Left ventricle myocardium inferior (tissue), 1 donor: ENCODE measurements around the gene GPX3. TPM values are rescaled to one million over a fixed set of nuclear protein-coding genes. Genes with fewer than 3 reads are reported as not detected.
A peak's percentile ranks its signal among the peaks of the same experiment; 100 is the strongest.

ENCODE experiments used
- DNase-seq: peaks from one replicate; pipeline ENCODE4 v3.0.0-alpha.2; 2020
- H3K27ac ChIP-seq: fragments of 200-600 bp; replicated peaks from 2 replicates; pipeline ENCODE4 v1.8.0; 2021
- H3K27me3 ChIP-seq: fragments of 200-600 bp; 2 replicates; pipeline ENCODE4 v1.8.0; 2021; ENCODE audit warnings: low read depth
- H3K36me3 ChIP-seq: fragments of 200-600 bp; 2 replicates; pipeline ENCODE4 v1.8.0; 2021
- H3K4me1 ChIP-seq: fragments of 200-600 bp; 2 replicates; pipeline ENCODE4 v1.8.0; 2021
- H3K4me3 ChIP-seq: fragments of 200-600 bp; 2 replicates; pipeline ENCODE4 v1.8.0; 2021; ENCODE audit warnings: mild to moderate bottlenecking, moderate library complexity
- H3K9me3 ChIP-seq: fragments of 200-600 bp; replicated peaks from 2 replicates; pipeline ENCODE4 v1.8.0; 2021
- CTCF ChIP-seq: fragments of 200-600 bp; IDR thresholded peaks from 2 replicates; pipeline ENCODE4 v1.8.0; 2021; ENCODE audit warnings: antibody characterized with exemption, mild to moderate bottlenecking, borderline replicate concordance
- intact Hi-C: fragments of 100-400 bp; cut with micrococcal nuclease; formaldehyde crosslinking; loops from one replicate; pipeline ENCODE4 v1.11.0; 2022
- total RNA-seq: library from RNA; stranded (reverse); fragmentation: NEBNext Ultra II Directional; extraction: Animal tissue kit (Norgen Biotek cat#: 25700); gene quantifications from one replicate; pipeline ENCODE4 v1.2.1, GENCODE V29; 2021
- donor health status: DM: no; HTN: yes; CAD: no; lungs with severe emphysema.

The GPX3 gene
- total RNA-seq, 1 donor from 2014 or later: 744 TPM

- Histone ChIP-seq H3K36me3 (peaks cover 84% of the 10 kb centered on the region), H3K27me3 (no peaks in the 10 kb centered on the region), H3K9me3 (no peaks in the 10 kb centered on the region), H3K27ac (peak overlapping the region; percentile 93), H3K4me1 (peaks cover 77% of the 10 kb centered on the region), H3K4me3 (no peak overlapping the region)
- peak; percentile 25 for TF ChIP-seq CTCF
- DNase-seq: no peak
- intact Hi-C loops: no loop called here
These were observed 38.6 kb downstream of the GPX3 start for GRCh38 chr5:151058891-151059489.

GRCh38 chr5:151060742-151061141 lies 40.4 kb downstream of the GPX3 start:
- Histone ChIP-seq H3K27me3 (no peaks in the 10 kb centered on the region), H3K27ac (peak overlapping the region; percentile 93), H3K36me3 (peaks cover 66% of the 10 kb centered on the region), H3K4me1 (peaks cover 87% of the 10 kb centered on the region), H3K4me3 (no peak overlapping the region), H3K9me3 (no peaks in the 10 kb centered on the region)
- intact Hi-C loops: no loop called here
- no peak for TF ChIP-seq CTCF
- DNase-seq: no peak

- H3K4me1 ChIP-seq: peaks cover 97% of the 10 kb centered on the region
- no peaks in the 10 kb centered on the region for H3K27me3 ChIP-seq
- intact Hi-C loops: no loop called here
- TF ChIP-seq CTCF: no peak
- no peak overlapping the region for H3K4me3 ChIP-seq
- no peak for DNase-seq
- H3K36me3 ChIP-seq: peaks cover 49% of the 10 kb centered on the region
- no peaks in the 10 kb centered on the region for H3K9me3 ChIP-seq
- peak overlapping the region; percentile 93 for H3K27ac ChIP-seq
These were observed 42.2 kb downstream of the GPX3 start for GRCh38 chr5:151062405-151063141.

GRCh38 chr5:151063142-151063989 lies 43.0 kb downstream of the GPX3 start:
- intact Hi-C loops: no loop called here

More at GRCh38 chr5:151063142-151063989, 43.0 kb downstream of the GPX3 start:
- H3K9me3 ChIP-seq: no peaks in the 10 kb centered on the region
- H3K4me1 ChIP-seq: peaks cover 99% of the 10 kb centered on the region
- H3K4me3 ChIP-seq: peak overlapping the region; percentile 9
- H3K27ac ChIP-seq: peak overlapping the region; percentile 93
- no peak for TF ChIP-seq CTCF
- H3K36me3 ChIP-seq: peaks cover 41% of the 10 kb centered on the region
- no peak for DNase-seq
- H3K27me3 ChIP-seq: no peaks in the 10 kb centered on the region
